ENCODE results near the gene TBC1D5.
A peak's percentile ranks its signal among the peaks of the same experiment; 100 is the strongest.
"Not testable (repeated sequence)": the region's sequence is repeated elsewhere in the genome, so short reads cannot be mapped to it uniquely, and the experiment has no call there.

The TBC1D5 gene

DNA sequence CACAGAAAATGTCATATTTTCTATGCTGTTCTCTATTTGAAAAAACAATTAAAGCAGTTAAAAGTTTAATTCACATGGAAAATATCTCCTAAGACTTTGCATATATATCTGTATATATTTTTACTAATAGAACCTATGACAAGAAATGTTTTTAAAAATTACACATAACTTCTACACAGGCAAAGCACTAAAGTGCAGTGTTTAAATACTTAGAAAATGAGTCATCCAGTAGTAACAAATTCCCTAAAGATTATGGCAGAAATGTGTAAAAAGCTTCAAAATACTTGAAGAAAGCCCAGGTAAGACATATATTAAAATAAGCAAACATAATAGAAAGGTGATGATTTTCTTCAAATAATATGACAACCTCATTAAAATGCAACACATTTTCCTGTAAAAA lies 236.6 kb downstream of the TBC1D5 start:
- H3K4me3 ChIP-seq (ENCODE audit: control insufficient read depth, low read depth, low read length): no peak overlapping the region
- no peak for DNase-seq (ENCODE audit: low read depth)
- TF ChIP-seq, protein P1, sequence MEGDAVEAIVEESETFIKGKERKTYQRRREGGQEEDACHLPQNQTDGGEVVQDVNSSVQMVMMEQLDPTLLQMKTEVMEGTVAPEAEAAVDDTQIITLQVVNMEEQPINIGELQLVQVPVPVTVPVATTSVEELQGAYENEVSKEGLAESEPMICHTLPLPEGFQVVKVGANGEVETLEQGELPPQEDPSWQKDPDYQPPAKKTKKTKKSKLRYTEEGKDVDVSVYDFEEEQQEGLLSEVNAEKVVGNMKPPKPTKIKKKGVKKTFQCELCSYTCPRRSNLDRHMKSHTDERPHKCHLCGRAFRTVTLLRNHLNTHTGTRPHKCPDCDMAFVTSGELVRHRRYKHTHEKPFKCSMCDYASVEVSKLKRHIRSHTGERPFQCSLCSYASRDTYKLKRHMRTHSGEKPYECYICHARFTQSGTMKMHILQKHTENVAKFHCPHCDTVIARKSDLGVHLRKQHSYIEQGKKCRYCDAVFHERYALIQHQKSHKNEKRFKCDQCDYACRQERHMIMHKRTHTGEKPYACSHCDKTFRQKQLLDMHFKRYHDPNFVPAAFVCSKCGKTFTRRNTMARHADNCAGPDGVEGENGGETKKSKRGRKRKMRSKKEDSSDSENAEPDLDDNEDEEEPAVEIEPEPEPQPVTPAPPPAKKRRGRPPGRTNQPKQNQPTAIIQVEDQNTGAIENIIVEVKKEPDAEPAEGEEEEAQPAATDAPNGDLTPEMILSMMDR (IDR thresholded peaks at IDR 0.05; ENCODE audit: control insufficient read depth, insufficient read depth, low read depth, low read length, missing control alignments): no peak

GRCh38 chr3:17501745-17502144 lies 240.7 kb downstream of the TBC1D5 start:
- TF ChIP-seq, protein P1 (IDR thresholded peaks at IDR 0.05; ENCODE audit: control insufficient read depth, insufficient read depth, low read depth, low read length, missing control alignments): no peak
- no peak for DNase-seq (ENCODE audit: low read depth)
- H3K4me3 ChIP-seq (ENCODE audit: control insufficient read depth, low read depth, low read length): no peak overlapping the region

DNA sequence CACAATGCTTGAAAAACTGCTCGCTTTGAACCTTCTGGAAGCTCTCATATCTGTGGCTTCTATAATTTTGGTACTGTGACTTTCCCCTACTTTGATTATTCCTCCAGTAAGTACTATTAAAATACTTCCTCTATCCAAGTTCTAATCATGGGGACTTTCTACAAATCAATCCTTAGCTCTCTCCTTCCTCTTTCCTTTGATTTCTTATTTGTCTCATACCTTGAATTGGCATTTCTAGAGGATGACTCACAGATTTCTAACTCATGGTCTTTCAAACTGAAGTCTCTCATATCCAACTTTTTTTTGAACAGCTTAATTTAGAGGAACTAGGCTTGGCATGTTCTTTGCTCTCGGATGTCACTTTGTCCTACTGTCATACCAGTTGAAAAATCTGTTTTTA lies 241.8 kb downstream of the TBC1D5 start:
- no peak for DNase-seq (ENCODE audit: low read depth)
- H3K4me3 ChIP-seq (ENCODE audit: control insufficient read depth, low read depth, low read length): no peak overlapping the region
- TF ChIP-seq, protein P1 (IDR thresholded peaks at IDR 0.05; ENCODE audit: control insufficient read depth, insufficient read depth, low read depth, low read length, missing control alignments): no peak

DNA sequence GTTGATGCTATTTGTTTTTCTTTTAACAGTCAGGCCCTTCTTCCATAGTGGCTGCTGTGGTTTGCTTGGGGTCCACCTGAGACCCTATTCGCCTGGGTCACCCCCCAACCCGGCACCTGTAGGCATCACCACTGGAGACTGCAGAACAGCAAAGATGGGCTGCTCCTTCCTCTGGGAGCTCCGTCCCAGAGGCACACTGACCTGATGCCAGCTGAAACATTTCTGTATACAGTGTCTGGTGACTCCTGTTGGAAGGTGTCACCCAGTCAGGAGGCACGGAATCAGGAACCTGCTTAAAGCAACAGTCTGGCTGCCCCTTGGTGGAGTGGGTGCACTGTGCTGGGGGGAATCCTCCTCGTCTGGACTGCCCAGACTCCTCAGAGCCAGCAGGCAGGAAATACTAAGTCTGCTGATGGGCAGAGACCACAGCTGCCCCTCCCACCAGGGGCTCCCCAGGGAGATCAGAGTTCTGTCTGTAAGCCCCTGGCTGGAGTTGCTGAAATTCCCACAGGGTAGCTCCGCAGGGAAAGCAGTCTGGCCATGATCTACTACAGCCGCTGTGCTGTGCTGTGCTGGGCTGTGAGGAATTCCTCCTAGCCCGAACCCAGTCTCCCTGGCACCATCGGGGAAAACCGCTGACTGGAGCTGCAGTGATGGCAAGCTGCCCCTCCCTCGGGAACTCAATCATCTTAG lies 248.2 kb downstream of the TBC1D5 start:
- no peak overlapping the region for H3K4me3 ChIP-seq (ENCODE audit: control insufficient read depth, low read depth, low read length)
- DNase-seq (ENCODE audit: low read depth): no peak
- TF ChIP-seq, protein P1 (IDR thresholded peaks at IDR 0.05; ENCODE audit: control insufficient read depth, insufficient read depth, low read depth, low read length, missing control alignments): no peak

DNA sequence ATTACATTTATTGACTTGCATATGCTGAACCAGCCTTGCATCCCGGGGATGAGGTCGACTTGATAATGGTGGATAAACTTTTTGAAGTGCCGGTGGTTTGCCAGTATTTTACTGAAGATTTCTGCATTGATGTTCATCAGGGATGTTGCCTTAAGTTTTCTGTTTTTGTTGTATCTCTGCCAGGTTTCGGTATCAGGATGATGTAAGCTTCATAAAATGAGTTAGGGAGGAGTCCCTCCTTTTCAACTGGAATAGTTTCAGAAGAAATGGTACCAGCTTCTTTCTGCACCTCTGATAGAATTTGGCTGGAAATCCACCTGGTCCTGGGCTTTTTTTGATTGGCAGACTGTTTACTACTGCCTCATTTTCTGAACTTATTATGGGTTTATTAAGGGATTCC lies 250.8 kb downstream of the TBC1D5 start:
- no peak overlapping the region for H3K4me3 ChIP-seq (ENCODE audit: control insufficient read depth, low read depth, low read length)
- DNase-seq (ENCODE audit: low read depth): peak; percentile 25
- TF ChIP-seq, protein P1 (IDR thresholded peaks at IDR 0.05; ENCODE audit: control insufficient read depth, insufficient read depth, low read depth, low read length, missing control alignments): no peak

- not testable (repeated sequence) for H3K4me3 ChIP-seq (ENCODE audit: control insufficient read depth, low read depth, low read length); DNase-seq (ENCODE audit: low read depth)
Observed at GRCh38 chr3:17491190-17491589, 251.2 kb downstream of the TBC1D5 start.

DNA sequence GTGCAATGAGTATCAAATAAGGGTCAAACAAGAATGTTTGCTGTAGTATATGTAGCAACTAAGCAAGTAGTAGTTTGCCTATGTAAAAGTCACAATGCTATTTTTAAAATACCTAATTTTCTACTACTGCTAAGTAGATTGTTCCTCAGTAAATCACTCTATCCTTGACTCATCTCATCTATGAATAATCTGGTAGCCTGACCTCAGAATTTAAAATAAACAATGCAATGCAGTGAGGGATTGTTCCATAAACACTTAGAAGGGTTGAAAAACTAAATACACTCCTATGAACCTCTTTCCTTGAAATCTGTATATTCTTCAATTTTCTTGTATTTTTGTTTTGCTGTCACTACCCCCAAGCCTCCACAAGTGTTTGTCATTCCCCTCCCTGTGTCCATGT lies 253.3 kb downstream of the TBC1D5 start:
- no peak overlapping the region for H3K4me3 ChIP-seq (ENCODE audit: control insufficient read depth, low read depth, low read length)
- TF ChIP-seq, protein P1 (IDR thresholded peaks at IDR 0.05; ENCODE audit: control insufficient read depth, insufficient read depth, low read depth, low read length, missing control alignments): no peak
- DNase-seq (ENCODE audit: low read depth): no peak

All from AG09309 (cell line).